Measurements from ENCODE around the gene RAD51D. TPM values are rescaled to one million over a fixed set of nuclear protein-coding genes. Genes with fewer than 3 reads are reported as not detected.

The RAD51D gene
- total RNA-seq, 2 experiments from 2014 or later, result 32.4 to 36.2 TPM

GRCh38 chr17:35160354-35161201 lies 40.9 kb upstream of the RAD51D start:
- no peaks in the 10 kb centered on the region for H3K36me3 Mint-ChIP-seq (ENCODE audit: low read depth)
- intact Hi-C loops (cut with micrococcal nuclease), result no loop called here
- peak overlapping the region; percentile 78 for H3K27ac Mint-ChIP-seq
- peak; percentile 66 for ATAC-seq
- H3K27me3 Mint-ChIP-seq, result no peaks in the 10 kb centered on the region
- ChIA-PET POLR2A (interaction anchor here (0.7 to 1.4 kb wide), 8 partner anchors 9 to 416 kb away, joined by 3 to 6 read pairs (median 3); partner anchors contain the start of gene SLFN5), CTCF (interaction anchor here (1.3 to 1.9 kb wide), 5 partner anchors 10 to 603 kb away, joined by 3 to 6 read pairs (median 4); no protein-coding TSS in a partner anchor)
- peaks cover 2% of the 10 kb centered on the region for H3K9me3 Mint-ChIP-seq
- peak; percentile 32 for DNase-seq
- no peak for TF ChIP-seq CTCF (IDR thresholded peaks at IDR 0.05)
- H3K4me1 Mint-ChIP-seq (ENCODE audit: low read depth), result peaks cover 36% of the 10 kb centered on the region
- peak overlapping the region; percentile 12 for H3K4me3 Mint-ChIP-seq

- no peak overlapping the region for H3K27ac Mint-ChIP-seq
- CTCF ChIA-PET, result interaction anchor here (1.6 to 1.9 kb wide), 2 partner anchors 16 to 152 kb away, joined by 3 to 6 read pairs; no protein-coding TSS in a partner anchor
- intact Hi-C loops (cut with micrococcal nuclease), result no loop called here
- peaks cover 2% of the 10 kb centered on the region for H3K9me3 Mint-ChIP-seq
- no peaks in the 10 kb centered on the region for H3K36me3 Mint-ChIP-seq (ENCODE audit: low read depth)
- no peak for TF ChIP-seq CTCF (IDR thresholded peaks at IDR 0.05)
- POLR2A ChIA-PET, result interaction anchor here (0.7 to 1.4 kb wide), 5 partner anchors 10 to 417 kb away, joined by 3 to 6 read pairs (median 3); partner anchors contain the start of gene SLFN5
- H3K27me3 Mint-ChIP-seq, result no peaks in the 10 kb centered on the region
- DNase-seq, result no peak
- H3K4me1 Mint-ChIP-seq (ENCODE audit: low read depth), result peaks cover 35% of the 10 kb centered on the region
- no peak overlapping the region for H3K4me3 Mint-ChIP-seq
- no peak for ATAC-seq
Measured at GRCh38 chr17:35159940-35160339, 40.3 kb upstream of the RAD51D start.

GRCh38 chr17:35155246-35155645 lies 35.6 kb upstream of the RAD51D start:
- intact Hi-C loops (cut with micrococcal nuclease), result no loop called here
- DNase-seq, result no peak
- CTCF ChIA-PET, result interaction anchor here (1.1 kb wide), 1 partner anchor 12 kb away, joined by 3 read pairs; no protein-coding TSS in a partner anchor
- peaks cover 15% of the 10 kb centered on the region for H3K4me1 Mint-ChIP-seq (ENCODE audit: low read depth)
- H3K36me3 Mint-ChIP-seq (ENCODE audit: low read depth), result no peaks in the 10 kb centered on the region
- no peak overlapping the region for H3K27ac Mint-ChIP-seq
- POLR2A ChIA-PET, result no interaction called here
- ATAC-seq, result no peak
- no peaks in the 10 kb centered on the region for H3K9me3 Mint-ChIP-seq
- H3K4me3 Mint-ChIP-seq, result no peak overlapping the region
- H3K27me3 Mint-ChIP-seq, result no peaks in the 10 kb centered on the region
- no peak for TF ChIP-seq CTCF (IDR thresholded peaks at IDR 0.05)

GRCh38 chr17:35154196-35155165 lies 34.8 kb upstream of the RAD51D start:
- Mint-ChIP-seq H3K9me3 (no peaks in the 10 kb centered on the region), H3K36me3 (ENCODE audit: low read depth) (no peaks in the 10 kb centered on the region), H3K4me3 (no peak overlapping the region), H3K27me3 (no peaks in the 10 kb centered on the region), H3K4me1 (ENCODE audit: low read depth) (peaks cover 7% of the 10 kb centered on the region), H3K27ac (no peak overlapping the region)
- ChIA-PET CTCF (interaction anchor here (1.1 kb wide), 1 partner anchor 12 kb away, joined by 3 read pairs; no protein-coding TSS in a partner anchor), POLR2A (no interaction called here)
- intact Hi-C loops (cut with micrococcal nuclease), result no loop called here
- TF ChIP-seq CTCF (IDR thresholded peaks at IDR 0.05), result no peak
- ATAC-seq, result no peak
- no peak for DNase-seq
